Activated CD8-positive, alpha-beta memory T cell treated with anti-CD3 and anti-CD28 coated beads, Interleukin-2, amount 50 U/mL, for 1 hour (primary cell): ENCODE data around the gene CCDC158.
"Not testable (repeated sequence)": the region's sequence is repeated elsewhere in the genome, so short reads cannot be mapped to it uniquely, and the experiment has no call there.

Experiments used
- DNase-seq: peaks from one replicate; pipeline ENCODE4 v3.0.0-alpha.2; 2020; ENCODE audit errors: extremely low read depth

The CCDC158 gene

DNA sequence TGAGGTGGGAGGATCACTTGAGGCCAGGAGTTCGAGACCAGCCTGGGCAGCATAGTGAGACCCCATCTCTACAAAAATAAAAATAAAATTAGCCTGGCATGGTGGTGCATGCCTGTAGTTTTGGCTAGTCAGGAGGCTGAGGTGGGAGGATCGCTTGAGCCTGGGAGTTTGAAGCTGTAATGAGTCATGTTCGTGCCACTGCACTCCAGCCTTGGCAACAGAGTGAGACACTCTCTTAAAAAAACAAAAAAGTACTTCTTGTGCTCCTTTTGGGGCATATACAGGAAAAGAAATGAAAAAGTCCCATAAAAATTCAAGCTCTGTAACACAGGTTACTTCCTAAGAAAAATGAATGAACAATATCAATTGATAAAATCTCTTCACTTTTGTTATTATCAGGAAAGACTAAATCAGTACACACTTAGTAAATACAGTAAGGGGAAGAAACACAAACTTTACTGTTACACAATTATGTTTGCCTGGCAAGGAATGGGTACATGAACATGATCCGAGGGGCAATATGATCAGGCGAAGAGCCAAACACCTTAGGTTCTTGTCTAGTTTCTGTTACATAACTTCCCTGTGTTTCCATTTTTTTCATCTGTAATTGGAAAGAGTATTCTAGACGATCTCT is 46.9 kb downstream of the CCDC158 start:
- no peak for DNase-seq

DNA sequence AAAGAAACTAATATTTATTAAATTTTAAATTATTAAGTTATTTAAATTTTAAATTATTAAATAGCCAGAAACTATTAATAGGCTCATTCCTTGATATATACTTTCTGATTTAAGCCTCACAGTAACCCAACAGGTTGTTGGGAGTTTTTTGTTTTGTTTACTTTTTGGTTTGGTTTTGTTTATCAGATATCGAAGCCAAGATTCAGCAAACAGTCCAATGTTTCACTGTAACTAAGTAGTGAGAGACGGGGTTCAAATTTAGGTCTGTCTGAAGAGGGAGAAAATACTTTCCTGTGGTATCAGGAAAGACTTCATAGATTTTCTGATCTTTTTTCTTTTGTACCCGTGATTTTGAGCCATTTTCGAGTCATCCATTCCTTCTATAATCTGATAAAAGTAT is 54.2 kb downstream of the CCDC158 start:
- no peak for DNase-seq

DNA sequence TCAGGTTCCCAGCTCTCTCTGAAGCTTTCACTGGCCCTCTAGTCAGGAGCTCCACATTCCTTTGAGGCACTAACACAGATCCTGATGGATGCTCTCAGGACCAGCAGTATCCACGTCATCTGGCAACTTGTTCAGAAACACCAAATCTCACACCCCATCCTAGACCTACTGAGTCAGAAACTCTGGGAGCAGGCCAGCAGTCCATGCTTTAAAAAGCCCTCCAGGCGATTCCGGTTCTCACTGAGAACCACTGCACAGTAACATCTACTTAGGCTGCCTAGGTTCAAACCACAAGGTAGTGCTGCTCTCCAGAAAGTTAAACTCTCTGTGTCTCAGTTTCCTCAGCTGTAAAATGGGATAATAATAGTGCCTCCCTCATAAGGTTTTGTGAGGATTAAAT is 55.3 kb downstream of the CCDC158 start:
- DNase-seq, result no peak

DNA sequence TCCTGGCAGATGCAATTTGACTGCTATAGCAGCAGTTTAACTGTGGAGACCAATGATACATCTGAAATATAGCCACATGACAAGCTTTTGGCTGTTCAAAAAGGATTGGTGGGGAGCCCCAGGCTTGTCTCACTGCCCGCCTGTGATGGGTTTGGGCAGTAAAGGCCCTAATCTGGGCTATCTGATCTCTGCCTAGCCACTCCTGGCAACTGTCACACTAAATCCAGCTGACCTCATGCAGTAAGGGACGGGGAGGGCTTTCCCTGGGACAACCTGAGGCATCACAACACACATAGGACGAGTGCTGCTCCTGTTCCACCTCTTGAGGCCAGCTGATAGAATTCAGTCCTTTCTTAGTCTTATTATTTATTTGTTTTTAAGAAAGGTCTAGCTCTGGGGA is 56.2 kb downstream of the CCDC158 start:
- no peak for DNase-seq

DNA sequence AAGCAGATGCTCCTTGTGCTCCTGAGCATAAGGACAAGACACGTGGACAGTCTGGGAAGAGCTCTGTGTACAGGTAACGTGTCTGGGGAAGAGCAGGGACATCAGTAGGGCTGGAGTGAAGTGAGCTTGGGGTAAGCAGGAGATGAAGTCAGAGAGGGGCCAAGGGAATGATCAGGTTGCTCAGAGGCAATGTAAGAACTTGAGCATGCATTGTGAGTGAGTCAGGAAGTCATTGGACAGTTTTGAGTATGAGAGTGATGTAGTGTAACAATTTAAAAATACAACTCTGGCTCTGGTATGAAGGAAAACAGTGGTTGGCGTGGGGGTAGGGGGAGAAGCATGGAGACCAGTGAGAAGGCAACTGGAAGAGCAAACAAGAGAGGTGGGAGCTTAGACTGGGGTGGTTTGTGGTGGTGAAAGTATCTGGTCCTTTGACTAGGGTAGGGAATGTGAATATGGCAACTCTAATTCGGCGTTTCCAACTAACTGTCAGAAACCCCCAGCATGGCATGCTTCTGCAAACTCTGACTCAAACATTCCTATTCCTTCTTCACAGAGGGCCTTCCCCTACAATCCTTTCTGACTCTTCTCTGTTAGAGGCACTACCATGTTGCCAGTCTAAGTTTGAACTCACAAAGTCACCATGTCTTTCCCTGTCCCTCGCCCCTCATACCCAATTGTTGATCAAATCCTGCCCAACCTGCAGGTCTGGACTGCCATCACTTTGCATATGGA is 57.2 kb downstream of the CCDC158 start:
- no peak for DNase-seq

DNA sequence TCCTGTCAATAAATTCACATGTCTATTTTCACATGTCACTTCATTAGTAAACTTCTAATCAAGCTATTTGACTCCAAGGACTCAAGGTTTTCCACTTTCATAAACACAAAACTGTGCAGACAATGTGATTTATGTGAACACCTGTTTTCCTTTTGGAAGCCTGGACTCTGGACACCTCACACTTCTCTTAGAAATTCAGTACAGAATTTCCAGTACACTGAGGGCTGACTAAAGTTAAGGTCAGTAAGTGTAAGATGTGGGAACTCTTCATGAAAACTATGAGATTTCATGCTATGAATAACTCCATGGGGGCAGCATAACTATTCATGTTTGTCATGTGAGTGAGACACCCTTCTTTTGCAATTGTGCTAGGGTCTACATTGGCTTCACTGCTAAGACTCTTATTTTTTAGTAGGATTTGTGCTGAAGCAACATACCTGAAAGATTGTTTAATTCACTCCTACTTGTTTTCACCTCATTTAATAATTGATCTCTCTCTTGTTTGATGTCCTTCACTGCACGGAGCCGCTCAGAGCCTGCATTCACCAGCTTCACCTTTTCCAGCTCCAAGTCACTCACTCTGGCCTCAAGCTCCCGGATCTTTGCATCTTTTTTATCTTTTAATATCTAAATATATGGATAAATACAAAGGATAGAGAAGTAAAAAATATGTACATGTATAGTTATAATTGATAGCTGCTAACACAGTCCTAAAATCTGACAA is 59.1 kb downstream of the CCDC158 start:
- no peak for DNase-seq

DNA sequence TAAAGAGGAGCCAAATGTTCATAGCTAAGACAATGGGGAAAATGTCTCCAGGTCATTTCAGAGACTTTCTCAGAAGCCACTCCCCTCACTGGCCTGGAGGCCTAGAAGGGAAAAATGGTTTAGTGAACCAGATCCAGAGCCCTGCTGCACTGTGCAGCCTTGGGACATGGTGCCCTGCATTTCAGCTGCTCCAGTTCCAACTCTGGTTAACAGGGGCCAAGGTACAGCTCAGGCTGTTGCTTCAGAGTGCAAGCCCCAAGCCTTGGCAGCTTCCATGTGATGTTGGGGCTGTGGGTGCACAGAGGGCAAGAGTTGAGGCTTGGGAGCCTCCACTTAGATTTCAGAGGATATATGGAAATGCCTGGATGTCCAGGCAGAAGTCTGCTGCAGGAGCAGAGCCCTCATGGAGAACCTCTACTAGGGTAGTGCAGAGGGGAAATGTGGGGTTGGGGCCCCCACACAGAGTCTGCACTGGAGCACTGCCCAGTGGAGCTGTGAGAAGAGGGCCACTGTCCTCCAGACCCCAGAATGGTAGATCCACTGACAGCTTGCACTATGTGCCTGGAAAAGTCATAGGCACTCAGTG is 61.0 kb downstream of the CCDC158 start:
- DNase-seq, result not testable (repeated sequence)

DNA sequence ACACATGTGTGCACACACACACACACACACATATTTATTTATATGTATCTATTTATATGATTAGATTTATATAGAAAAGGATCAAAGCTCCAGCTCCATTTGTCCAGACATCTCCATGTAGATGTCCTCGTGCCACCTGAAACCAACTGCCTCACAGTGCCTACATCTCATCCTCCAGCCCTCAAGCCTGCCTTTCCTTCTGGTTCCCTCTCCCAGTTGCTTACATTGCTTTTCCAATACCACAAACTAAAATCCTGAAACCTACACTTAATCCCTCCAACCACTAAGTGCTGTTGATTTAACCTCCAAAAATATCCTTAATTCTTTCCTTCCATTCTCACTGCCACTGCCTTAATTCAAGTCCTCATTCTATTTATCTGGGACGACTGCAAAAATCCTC is 63.0 kb downstream of the CCDC158 start:
- DNase-seq, result no peak

DNA sequence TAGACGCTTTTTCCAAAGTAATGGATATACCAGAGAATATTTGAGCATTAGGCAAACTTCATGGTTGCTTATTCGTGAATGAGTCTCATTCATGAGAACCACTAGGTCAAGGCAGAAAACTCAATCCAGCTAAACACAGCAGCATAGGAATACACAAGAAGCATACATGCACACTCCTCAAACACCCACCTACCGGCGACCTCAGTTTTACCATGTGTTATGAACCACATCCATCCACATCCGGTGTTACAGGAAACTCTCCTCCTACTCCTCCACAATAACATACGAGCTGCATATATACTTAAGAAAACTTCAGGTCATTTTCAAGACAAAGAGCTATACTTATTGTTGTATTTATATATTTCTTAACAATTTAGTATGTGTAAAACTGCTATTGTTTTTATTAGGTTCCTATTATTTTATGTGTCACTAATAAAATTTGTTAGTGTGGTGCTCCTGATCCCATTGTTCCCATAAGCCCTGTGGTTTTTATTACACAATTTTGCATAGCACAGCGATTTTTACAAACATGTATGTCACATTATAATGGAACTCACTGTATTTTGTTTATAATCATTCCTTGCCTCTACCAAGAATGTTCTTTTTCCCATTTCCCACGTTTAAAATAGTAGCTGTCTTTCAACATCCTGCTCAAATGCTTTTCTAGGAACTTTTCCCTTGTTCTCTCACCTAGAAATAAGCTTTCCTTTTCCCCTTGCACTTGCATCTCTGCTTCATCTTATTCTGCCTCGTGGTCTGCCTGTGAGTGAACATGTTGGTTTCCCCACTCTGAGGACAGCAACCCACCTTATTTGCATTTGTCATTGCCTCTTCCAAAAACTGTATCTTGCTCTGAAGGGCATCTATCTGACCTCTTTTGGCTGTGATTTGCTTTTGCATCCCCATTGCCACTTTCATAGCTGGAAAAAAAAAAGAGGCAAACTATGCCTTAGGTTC is 66.1 kb downstream of the CCDC158 start:
- DNase-seq, result no peak

DNA sequence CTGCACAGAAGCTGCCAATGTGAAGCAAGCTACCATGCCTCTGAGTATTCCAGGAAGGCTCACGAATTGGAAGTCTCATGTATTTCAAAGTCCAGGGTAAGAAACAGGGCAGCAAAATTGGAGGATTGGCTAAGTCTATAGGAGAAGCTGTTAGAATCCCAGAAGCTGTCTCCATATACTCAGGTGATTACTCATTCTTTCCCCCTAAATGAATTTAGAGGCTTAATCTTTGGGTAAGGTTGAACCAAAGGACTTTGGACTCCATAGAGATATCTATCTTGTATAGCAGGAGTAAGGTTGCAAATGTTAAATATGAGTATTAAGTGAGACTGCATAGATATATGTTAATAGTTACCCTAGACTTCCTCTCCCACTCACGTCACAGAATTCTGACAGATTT is 78.1 kb downstream of the CCDC158 start:
- no peak for DNase-seq

DNA sequence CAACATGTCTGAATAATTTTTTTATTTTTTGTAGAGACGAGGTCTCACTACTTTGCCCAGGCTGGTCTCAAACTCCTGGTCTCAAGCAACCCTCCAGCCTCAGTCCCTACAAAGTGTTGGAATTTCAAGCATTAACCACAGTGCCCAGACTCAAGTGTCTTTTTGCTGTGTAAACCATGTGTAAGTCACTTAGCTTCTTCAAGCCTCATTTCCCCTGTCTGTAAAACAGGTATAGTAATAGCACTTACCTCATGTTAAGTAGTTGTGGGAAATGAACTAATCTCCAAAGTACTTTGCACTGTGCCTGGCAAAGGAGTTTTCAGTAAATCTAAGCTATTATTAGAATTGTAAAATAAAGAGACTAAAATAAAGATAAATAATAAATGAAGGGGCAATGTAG is 78.8 kb downstream of the CCDC158 start:
- no peak for DNase-seq

DNA sequence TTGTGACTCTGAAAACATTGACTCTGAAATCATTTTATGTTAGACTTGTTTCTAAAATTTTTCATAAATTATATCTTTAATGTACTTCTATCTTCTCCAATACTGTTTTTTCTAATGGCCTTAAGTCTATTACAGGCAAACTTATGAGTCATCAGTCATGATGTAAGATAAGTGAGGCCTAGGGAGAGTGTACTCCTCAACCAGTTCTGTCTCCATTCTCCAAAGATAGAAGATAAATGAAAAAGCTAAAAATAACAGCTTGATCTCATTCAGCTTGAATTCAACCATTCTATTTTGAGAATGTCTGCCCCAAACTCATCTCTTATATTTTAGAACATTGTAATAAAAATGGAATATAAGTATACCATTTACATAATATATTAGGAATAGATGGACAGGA is 79.9 kb downstream of the CCDC158 start:
- no peak for DNase-seq

DNA sequence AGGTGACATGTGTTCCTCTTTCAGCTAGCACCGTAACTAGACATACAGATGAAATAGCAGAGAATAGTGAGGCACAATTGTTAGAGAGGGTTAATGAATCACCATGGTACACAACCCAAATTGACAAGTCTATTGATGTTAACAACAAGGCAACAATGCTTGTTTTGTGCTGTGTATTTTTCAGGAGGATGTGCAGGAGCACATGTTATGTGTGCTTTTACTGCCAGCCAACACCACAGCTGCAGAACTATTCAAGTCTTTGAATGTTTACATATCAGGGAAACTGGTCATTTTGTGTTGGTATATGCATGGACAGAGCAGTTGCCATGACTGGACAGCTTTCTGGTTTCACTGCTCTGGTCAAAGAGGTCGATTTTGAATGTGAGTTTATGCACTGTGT is 81.6 kb downstream of the CCDC158 start:
- DNase-seq, result no peak

DNA sequence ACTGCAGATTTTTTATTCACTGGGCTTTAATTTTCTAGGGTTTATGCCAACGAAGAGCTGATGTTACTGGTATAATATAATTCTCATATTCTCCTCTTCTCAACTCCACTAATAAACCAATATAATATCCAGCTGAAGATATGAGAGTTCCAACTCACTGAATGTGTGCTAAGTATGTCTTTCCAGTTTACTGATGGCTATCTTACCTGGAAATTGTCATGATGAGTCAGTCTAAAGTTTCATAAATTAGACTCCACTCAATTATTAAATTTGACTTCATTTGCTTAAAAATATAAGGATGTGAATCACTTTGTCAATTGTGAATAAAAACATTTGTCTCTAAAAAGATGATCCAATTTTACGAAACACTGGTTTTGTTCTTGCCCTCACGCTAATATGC is 86.1 kb downstream of the CCDC158 start:
- DNase-seq, result no peak

DNA sequence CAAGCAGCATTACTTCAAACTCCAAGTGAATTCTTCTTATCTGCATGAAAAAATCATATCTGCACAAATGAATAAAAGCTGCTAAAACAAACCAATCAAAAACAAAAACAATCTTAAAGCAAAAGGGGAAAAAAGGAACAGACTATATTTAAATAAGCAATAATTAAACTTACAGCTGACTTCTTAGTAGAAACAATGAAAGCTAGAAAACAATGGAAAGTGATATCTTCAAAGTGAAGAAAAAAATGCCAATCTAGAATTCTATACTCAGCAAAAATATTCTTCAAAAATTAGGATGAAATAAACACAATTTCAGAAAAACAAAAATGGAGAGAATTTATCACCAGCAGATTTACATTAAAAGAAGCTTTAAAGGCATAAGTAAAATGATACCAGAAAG is 94.4 kb downstream of the CCDC158 start:
- DNase-seq, result no peak

DNA sequence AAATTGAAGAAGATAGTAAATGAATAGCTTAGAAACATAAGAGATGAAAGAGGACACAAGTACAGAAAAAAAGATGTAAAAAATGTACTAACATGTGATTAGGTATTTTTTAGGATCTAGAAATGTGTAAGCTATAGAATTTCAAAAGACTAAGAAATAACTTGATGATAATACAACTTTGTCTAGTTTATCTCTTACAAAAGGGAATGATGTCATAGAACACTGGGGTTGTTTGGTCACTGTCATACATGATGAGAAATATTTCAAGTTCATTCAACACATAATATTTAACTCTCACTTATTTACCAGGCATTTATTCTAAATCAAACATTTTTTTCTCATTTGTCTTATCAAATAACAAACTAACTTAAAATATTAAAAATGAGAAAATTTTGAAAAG is 95.9 kb downstream of the CCDC158 start:
- no peak for DNase-seq

DNA sequence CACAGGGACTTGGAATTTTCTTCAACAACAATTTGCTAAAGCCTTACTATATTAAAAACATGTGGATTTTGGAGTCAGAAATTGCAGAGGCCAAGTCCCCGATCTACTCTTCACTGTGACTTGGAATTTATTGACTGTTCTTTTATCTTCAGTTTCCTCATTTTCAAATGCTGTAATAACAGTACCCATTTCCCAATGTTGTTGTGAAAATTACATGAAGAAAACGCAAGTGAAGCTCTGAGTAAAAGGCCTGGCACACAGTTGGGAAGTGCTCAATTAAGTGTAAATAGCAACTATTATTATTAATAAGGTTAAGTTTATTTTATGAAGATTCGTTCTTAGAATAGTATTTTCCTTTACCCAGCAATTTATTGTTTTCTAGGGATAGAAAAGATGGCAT is 98.7 kb downstream of the CCDC158 start:
- no peak for DNase-seq

DNA sequence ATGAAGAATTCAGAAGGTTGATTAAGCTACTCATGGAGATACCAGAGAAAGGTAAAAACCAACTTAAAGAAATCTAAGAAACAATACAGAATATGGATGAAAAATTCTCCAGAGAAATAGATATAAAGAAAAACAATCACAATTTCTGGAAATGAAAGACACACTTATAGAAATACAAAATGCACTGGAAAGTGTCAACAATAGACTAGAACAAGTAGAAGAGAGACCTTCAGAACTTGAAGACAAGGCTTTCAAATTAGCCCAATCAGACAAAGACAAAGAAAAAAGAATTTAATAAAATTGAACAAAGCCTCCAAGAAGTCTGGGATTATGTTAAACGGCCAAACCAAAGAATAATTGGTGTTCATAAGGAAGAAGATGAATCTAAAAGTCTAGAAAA is 104.8 kb downstream of the CCDC158 start:
- DNase-seq, result no peak

DNA sequence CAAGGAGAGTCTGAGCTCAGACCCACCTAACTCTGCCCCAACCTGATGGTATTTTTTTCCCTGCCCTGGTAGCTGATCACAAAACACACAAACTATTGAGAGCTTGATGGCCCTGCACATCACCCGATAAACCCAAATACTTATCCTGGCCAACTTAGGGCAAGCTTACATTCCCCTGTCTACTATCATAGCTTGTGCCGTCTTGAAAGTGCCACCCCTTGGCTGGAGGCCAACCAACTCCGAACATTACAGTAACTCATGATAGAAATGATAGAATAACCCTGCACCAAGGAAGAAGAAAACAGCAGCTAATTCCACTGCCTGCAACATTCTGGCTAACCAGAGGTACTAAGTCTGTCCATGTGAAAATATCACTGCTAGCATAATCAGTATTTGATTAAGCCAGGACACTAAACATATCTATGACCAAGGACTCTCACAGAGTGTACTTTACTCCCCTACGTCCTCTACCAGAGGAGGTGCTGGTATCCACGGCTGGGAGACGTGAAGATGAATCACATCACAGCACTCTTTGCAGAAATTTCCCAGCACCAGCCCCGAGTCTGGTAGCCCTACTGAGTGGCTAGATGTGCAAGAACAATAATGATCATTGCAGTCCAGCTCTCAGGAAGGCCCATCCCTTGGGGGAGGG is 105.5 kb downstream of the CCDC158 start:
- DNase-seq, result no peak

DNA sequence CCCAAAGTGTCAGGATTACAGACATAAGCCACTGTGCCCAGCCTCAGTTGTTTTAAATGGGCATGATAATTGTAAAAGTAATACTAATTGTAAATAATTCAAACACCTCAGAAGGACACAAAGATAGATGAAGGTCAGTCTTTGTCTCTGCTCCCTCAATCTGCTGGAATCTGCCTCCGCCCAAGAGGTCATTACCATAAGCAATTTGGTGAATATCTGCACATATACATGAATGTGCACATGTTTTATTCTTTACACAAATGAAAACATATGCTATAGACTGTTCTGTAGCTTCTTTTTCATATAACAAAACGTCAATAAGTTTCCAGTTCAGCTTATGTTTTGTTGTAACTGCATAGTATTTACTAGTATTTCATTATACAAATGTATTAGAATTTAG is 107.4 kb downstream of the CCDC158 start:
- DNase-seq, result no peak

DNA sequence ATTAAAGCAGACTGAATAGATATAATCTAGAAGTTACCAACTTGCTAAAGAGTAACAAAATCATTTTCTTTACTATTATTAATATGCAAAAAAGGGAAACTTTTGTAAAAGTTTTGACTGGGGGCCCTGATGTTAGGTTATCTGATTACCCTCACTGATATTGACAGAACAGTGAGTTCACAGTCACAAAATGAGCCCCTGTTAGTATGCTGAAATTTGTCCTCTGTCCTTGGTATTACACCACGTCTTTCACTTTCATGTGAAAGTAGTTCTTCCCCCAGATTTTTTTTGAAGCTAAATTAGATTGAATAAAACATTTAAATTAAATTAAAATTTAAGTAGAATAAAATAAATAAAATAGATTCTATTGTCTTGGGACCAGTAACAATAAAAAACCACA is 108.5 kb downstream of the CCDC158 start:
- DNase-seq, result no peak
